Measurements from ENCODE around the gene ABCA10.

- no peak for TF ChIP-seq TAF1 (IDR thresholded peaks at IDR 0.05; ENCODE audit: low read depth)
- TF ChIP-seq FOXM1 (IDR thresholded peaks at IDR 0.05; ENCODE audit: borderline replicate concordance, low read depth) = no peak
- no peak for TF ChIP-seq TEAD4 (IDR thresholded peaks at IDR 0.05)
These were observed 55.5 kb downstream of the ABCA10 start for GRCh38 chr17:69173118-69173517.

All from Ishikawa (cell line).